OCI-LY3 (cell line): ENCODE data around the gene GATA5.
"Not testable (repeated sequence)": the region's sequence is repeated elsewhere in the genome, so short reads cannot be mapped to it uniquely, and the experiment has no call there.

Experiments used
- CTCF ChIP-seq: fragments of 200-600, 300-600 bp; sonication (generic); IDR thresholded peaks from 2 replicates; pipeline ENCODE4 v1.5.1; 2014; ENCODE audit warnings: antibody characterized with exemption, low read length, low read depth
- EZH2phosphoT487 ChIP-seq: fragments of 200-600 bp; shearing (Covaris generic); IDR thresholded peaks from 2 replicates; pipeline ENCODE4 v1.6.1; 2018; ENCODE audit warnings: antibody characterized with exemption, mixed run types, low read depth

GRCh38 chr20:62490783-62491182 is 15.0 kb upstream of the GATA5 start:
- TF ChIP-seq CTCF, EZH2phosphoT487: not testable (repeated sequence)
